Fibroblast of lung (primary cell): ENCODE results near the gene MSL3.

Source experiments
- CTCF ChIP-seq, 2 donors: IDR thresholded peaks in 1 of 2; conservative IDR thresholded peaks in 1 of 2; 1 replicate in 1 of 2; 2 replicates in 1 of 2; pipeline ENCODE4 v1.5.1; 2011 to 2012; ENCODE audit warnings: low read length in 2 of 2, control low read depth in 1 of 2, inconsistent platforms in 1 of 2, low read depth in 1 of 2, mild to moderate bottlenecking in 1 of 2
- EZH2 ChIP-seq: IDR thresholded peaks from 2 replicates; pipeline ENCODE4 v1.5.1; 2012; ENCODE audit warnings: low read length, control low read depth, mild to moderate bottlenecking; ENCODE audit errors: missing control alignments

- TF ChIP-seq CTCF (conservative IDR thresholded peaks at IDR 0.05 in 1 of 2, IDR thresholded peaks at IDR 0.05 in 1 of 2; ENCODE audit: low read depth in 1 of 2, low read length in 2 of 2) (no peak), EZH2 (no peak)
These were observed 7.4 kb downstream of the MSL3 start for GRCh38 chrX:11765449-11765848.
